GM12872 (cell line): Measurements from ENCODE around the gene EIF2AK3.

Experiments
- TF ChIP-seq, protein P1 (sequence below): IDR thresholded peaks from 3 replicates; pipeline ENCODE4 v1.5.1; 2011; ENCODE audit warnings: low read depth, mild to moderate bottlenecking, low read length, moderate library complexity; ENCODE audit not compliant: insufficient read depth

The EIF2AK3 gene

DNA sequence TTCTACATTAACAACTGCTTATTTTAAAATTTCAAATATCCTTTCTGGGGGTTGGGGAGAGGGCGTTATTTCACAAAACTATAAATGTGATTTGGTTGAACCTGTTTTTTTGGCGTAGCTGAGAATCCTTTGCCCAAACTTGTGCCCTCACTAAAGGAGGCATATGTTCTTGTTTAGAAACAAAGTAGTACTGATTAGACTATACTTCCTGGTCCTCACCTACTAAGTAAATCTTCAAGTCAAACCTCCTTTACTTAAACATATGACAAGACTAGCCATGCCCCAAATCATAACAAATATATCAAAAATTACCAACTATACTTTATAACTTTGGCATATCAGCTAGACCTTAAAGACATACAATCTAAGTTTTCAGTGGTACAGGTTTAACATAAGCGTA, 5.8 kb downstream of the EIF2AK3 start:
- TF ChIP-seq, protein P1, sequence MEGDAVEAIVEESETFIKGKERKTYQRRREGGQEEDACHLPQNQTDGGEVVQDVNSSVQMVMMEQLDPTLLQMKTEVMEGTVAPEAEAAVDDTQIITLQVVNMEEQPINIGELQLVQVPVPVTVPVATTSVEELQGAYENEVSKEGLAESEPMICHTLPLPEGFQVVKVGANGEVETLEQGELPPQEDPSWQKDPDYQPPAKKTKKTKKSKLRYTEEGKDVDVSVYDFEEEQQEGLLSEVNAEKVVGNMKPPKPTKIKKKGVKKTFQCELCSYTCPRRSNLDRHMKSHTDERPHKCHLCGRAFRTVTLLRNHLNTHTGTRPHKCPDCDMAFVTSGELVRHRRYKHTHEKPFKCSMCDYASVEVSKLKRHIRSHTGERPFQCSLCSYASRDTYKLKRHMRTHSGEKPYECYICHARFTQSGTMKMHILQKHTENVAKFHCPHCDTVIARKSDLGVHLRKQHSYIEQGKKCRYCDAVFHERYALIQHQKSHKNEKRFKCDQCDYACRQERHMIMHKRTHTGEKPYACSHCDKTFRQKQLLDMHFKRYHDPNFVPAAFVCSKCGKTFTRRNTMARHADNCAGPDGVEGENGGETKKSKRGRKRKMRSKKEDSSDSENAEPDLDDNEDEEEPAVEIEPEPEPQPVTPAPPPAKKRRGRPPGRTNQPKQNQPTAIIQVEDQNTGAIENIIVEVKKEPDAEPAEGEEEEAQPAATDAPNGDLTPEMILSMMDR: no peak

DNA sequence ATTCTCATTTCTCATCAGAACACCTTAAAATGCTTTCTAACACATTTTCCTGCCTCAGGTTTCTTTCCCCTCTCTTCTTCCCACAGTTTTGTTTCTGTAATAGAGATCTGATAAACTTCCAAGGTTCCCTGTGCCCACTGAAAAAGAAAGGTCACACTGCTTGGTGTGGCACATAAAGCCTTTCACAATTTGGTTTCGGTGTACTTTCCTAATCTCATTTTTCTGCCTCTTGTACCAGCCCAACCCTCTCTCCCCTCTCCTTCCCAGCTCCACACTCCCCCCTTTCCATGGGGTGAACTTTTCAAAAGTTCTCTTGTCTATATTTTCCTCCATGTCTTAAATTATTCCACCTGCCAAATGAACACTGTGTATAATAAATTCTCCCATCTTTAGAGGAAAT, 7.2 kb downstream of the EIF2AK3 start:
- TF ChIP-seq, protein P1: no peak

DNA sequence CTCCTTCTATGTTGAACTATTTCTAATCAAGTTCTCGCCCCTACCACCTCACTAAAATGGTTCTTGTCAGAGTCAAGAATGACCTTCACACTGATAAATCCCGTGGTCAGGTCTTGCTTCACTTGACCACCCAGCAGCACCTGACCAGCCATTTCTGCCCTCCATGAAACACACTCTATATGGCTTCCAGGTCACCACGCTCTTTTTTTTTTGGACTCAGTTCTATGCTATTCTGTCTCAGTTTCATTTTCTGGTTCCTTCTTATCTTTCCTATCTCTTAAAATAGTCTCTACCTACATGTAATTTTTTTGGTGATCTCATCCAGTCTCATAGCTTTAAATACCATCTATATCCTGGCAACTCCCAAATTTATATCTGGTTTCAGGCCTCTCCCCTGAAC, 11.4 kb downstream of the EIF2AK3 start:
- TF ChIP-seq, protein P1: no peak

DNA sequence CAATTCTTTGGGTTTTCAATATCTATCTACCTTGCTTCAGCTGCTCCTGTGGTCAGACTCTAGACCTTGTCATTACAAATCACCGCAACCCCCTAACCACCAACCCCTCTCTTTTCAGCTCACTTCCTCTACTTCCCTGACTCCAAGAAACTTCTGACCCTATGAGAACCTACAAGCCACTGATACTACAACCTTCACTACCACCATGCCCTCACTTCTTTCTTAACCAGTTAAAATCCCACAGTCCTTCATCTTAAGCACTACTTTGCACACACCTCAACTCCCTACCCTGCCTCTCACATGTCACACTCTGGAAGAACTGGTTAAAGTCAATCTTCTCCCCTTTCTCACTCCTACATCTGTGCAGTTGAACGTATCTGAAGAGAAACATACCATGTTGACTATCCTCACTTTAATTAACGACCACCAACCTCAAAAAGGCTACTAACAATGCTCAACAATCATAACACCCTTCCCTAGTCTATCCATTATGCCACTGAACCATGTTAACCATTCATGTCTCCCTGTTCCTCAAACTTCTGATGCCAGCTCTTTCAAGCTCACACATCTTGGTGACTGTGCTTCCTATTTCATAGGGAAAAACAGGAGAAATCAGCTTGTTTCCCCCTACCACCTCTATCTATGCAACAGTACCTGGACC, 12.6 kb downstream of the EIF2AK3 start:
- TF ChIP-seq, protein P1: no peak

DNA sequence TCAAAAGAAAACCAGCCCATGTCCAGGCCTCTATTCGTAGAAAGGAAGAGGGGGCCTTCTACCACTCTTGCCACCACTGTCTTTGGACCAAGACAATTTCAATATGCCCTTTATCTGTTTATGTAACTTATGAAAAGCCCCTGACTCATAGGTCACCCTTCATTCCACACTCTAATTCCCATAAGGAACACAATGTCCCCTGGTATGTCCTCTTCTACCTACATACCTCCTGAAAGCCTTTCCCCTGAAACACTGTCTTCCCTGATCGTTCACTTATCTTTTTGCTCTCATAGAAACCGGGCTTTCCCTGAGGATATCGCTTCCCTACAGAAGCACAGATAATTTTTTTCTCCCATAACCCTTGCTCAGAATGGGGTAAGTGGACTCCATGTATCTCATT, 13.3 kb downstream of the EIF2AK3 start:
- TF ChIP-seq, protein P1: no peak

DNA sequence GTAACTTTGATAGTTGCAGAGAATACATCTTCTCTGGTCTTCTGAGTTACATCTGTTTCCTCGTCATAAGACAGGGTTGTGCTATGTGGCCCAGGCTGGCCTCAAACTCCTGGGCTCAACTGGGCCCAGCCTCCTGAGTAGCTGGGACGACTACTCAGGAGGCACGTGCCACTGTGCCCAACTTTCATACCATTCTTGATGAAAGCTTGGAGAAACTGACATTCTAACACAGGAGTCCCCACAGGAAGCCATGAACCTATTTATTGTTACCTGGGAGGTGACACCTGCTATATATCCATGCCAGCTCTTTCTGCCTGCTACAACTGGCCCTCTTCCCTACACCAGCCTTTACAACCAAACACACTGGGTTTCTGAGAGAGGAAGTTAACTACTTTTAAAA, 19.1 kb downstream of the EIF2AK3 start:
- TF ChIP-seq, protein P1: no peak

DNA sequence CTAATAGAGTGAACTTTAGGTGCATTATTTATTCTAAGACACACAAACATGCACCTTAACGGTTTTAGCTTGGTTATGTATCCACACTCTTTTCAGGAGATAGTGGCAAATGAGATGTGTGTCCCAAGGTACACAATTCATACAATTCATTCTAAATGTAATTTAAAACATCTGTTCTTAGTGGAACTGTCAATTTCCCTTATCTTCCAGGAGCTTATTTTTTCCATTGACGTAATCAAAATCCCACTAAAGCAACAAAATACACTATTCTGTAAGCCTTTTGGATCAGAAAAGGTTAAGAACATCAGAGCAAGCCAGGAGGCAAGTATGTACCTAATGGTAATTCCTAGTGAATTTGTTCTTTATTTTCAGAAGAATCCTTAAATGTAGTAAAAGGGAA, 19.8 kb downstream of the EIF2AK3 start:
- TF ChIP-seq, protein P1: no peak
